H1 (cell line): ENCODE results near the gene MYO7B. TPM values are rescaled to one million over a fixed set of nuclear protein-coding genes. Genes with fewer than 3 reads are reported as not detected.

Experiments
- BCL11A ChIP-seq, 2 experiments: IDR thresholded peaks; one replicate each; pipeline ENCODE4 v1.6.1; 2011; ENCODE audit warnings: low read depth in 2 of 2, low read length in 2 of 2, mild to moderate bottlenecking in 2 of 2
- RXRA ChIP-seq: IDR thresholded peaks from 2 replicates; pipeline ENCODE4 v1.6.1; 2011; ENCODE audit warnings: low read depth, mild to moderate bottlenecking, low read length, moderate library complexity; ENCODE audit not compliant: insufficient read depth
- polyA plus RNA-seq, 7 experiments: library from polyadenylated mRNA; depleted of rRNA in 3 of 7; stranded (reverse) in 5 of 7; unstranded in 2 of 7; fragments of >200 nt in 5 of 7; fragments of 200-250 nt in 2 of 7; gene quantifications; 1 replicate in 5 of 7; 2 replicates in 1 of 7; 4 replicates in 1 of 7; pipeline versions ENCODE4 v1.2.1 to v1.2.3, GENCODE V29; 2011 to 2013; ENCODE audit warnings: missing spikeins in 2 of 7, mixed read lengths in 2 of 7
- total RNA-seq: library from RNA; stranded (reverse); fragmentation: NEBNext Ultra II Directional; extraction: Animal tissue kit (Norgen Biotek cat#: 25700); gene quantifications from 2 replicates; pipeline ENCODE4 v1.2.1, GENCODE V29; 2021

MYO7B gene
- total and polyA plus RNA-seq, 2 of the 8 experiments (the other 6 are each of a cell fraction or from before 2014, with no cell fraction given) = not detected

DNA sequence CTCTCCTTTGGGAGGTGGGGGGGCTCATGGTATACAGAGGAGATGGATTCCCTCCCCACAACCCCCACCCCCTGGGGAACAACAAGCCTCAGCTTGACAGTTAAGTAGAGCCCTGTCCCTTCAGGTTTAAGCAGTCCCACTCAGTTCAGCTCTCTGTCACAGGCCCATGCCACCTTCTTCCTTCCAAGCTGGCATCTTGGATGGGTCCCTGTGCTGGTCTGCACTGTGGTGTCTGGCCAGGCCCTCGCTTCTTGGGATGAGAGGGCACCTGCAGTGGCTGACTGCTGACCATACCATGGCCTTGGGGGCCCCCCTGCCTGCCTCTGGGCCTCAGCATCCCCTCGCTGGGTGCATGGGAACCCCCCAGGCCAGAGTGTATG is 90.1 kb downstream of the MYO7B start (continued):
- TF ChIP-seq RXRA (no peak), BCL11A (IDR thresholded peaks at IDR 0.05; ENCODE audit: low read depth in 2 of 2, low read length in 2 of 2) (no peak)
